ENCODE data around the gene VIM. TPM values are rescaled to one million over a fixed set of nuclear protein-coding genes. Genes with fewer than 3 reads are reported as not detected.

Gene VIM
- total and polyA plus RNA-seq, 4 donors = 2,428 to 5,947 (median 4,537) TPM

GRCh38 chr10:17231788-17232187, 3.7 kb downstream of the VIM start:
- intact Hi-C loops (cut with DNase I) = loop anchor here in 1 of 2 donors (5.0 kb wide), 1 partner anchor 384 kb away; no protein-coding TSS in a partner anchor
- DNase-seq (no peak), ATAC-seq (ENCODE audit: low FRiP score) (no peak)
- Histone ChIP-seq H3K27ac (ENCODE audit: low read depth in 1 of 2, low read length in 2 of 2) (no peak overlapping the region), H3K27me3 (ENCODE audit: control insufficient read depth in 1 of 2, insufficient read depth in 2 of 2, low read length in 1 of 2) (no peaks in the 10 kb centered on the region), H3K4me1 (ENCODE audit: control insufficient read depth in 1 of 2, insufficient read depth in 2 of 2, low read length in 2 of 2) (peaks cover 0 to 2% of the 10 kb centered on the region in 2 donors), H3K4me3 (ENCODE audit: low read length in 2 of 2) (peak overlapping the region; percentile 50 to 96), H3K9me3 (ENCODE audit: control insufficient read depth, low read length) (no peaks in the 10 kb centered on the region), H3K36me3 (ENCODE audit: control insufficient read depth in 1 of 2, insufficient read depth in 2 of 2, low read length in 1 of 2) (peaks cover 7 to 15% of the 10 kb centered on the region in 2 donors)
- WGBS, 2 donors = 2 to 7% methylated on average over 1 of the region's 1 CpG

- no peaks in the 10 kb centered on the region for H3K9me3 ChIP-seq (ENCODE audit: control insufficient read depth, low read length)
- H3K36me3 ChIP-seq (ENCODE audit: control insufficient read depth in 1 of 2, insufficient read depth in 2 of 2, low read length in 1 of 2) = peaks cover 7 to 15% of the 10 kb centered on the region in 2 donors
- peak overlapping the region; percentile 50 to 96 for H3K4me3 ChIP-seq (ENCODE audit: low read length in 2 of 2)
- DNase-seq (no peak), ATAC-seq (ENCODE audit: low FRiP score) (no peak)
- H3K4me1 ChIP-seq (ENCODE audit: control insufficient read depth in 1 of 2, insufficient read depth in 2 of 2, low read length in 2 of 2) = peaks cover 0 to 2% of the 10 kb centered on the region in 2 donors
- intact Hi-C loops (cut with DNase I) = loop anchor here in 1 of 2 donors (5.0 kb wide), 1 partner anchor 385 kb away; no protein-coding TSS in a partner anchor
- 1% methylated on average over 3 of the region's 3 CpGs for WGBS, 2 donors
- no peaks in the 10 kb centered on the region for H3K27me3 ChIP-seq (ENCODE audit: control insufficient read depth in 1 of 2, insufficient read depth in 2 of 2, low read length in 1 of 2)
- H3K27ac ChIP-seq (ENCODE audit: low read depth in 1 of 2, low read length in 2 of 2) = no peak overlapping the region
Observed at GRCh38 chr10:17232276-17232960, 4.4 kb downstream of the VIM start.

GRCh38 chr10:17233286-17233991, 5.4 kb downstream of the VIM start:
- DNase-seq (no peak), ATAC-seq (ENCODE audit: low FRiP score) (no peak)
- H3K4me3 ChIP-seq (ENCODE audit: low read length in 2 of 2) = peak overlapping the region; percentile 51 to 96
- peak overlapping the region in 1 of 2 donors; percentile 70 for H3K27ac ChIP-seq (ENCODE audit: low read depth in 1 of 2, low read length in 2 of 2)
- intact Hi-C loops (cut with DNase I) = loop anchor here in 1 of 2 donors (5.0 kb wide), 1 partner anchor 386 kb away; no protein-coding TSS in a partner anchor
- peaks cover 2 to 5% of the 10 kb centered on the region in 2 donors for H3K4me1 ChIP-seq (ENCODE audit: control insufficient read depth in 1 of 2, insufficient read depth in 2 of 2, low read length in 2 of 2)
- no peaks in the 10 kb centered on the region for H3K27me3 ChIP-seq (ENCODE audit: control insufficient read depth in 1 of 2, insufficient read depth in 2 of 2, low read length in 1 of 2)
- 2 to 5% methylated on average over 14 of the region's 14 CpGs for whole genome bisulfite sequencing, 2 donors
- peaks cover 7 to 15% of the 10 kb centered on the region in 2 donors for H3K36me3 ChIP-seq (ENCODE audit: control insufficient read depth in 1 of 2, insufficient read depth in 2 of 2, low read length in 1 of 2)
- H3K9me3 ChIP-seq (ENCODE audit: control insufficient read depth, low read length) = no peaks in the 10 kb centered on the region

GRCh38 chr10:17234431-17234945, 6.4 kb downstream of the VIM start:
- DNase-seq (no peak), ATAC-seq (ENCODE audit: low FRiP score) (no peak)
- H3K4me1 ChIP-seq (ENCODE audit: control insufficient read depth in 1 of 2, insufficient read depth in 2 of 2, low read length in 2 of 2) = peaks cover 2 to 5% of the 10 kb centered on the region in 2 donors
- peaks cover 7 to 15% of the 10 kb centered on the region in 2 donors for H3K36me3 ChIP-seq (ENCODE audit: control insufficient read depth in 1 of 2, insufficient read depth in 2 of 2, low read length in 1 of 2)
- no peaks in the 10 kb centered on the region for H3K9me3 ChIP-seq (ENCODE audit: control insufficient read depth, low read length)
- H3K27me3 ChIP-seq (ENCODE audit: control insufficient read depth in 1 of 2, insufficient read depth in 2 of 2, low read length in 1 of 2) = no peaks in the 10 kb centered on the region
- WGBS, 2 donors = 13 to 22% methylated on average over 5 of the region's 5 CpGs
- intact Hi-C loops (cut with DNase I) = loop anchor here in 1 of 2 donors (5.0 kb wide), 1 partner anchor 387 kb away; no protein-coding TSS in a partner anchor
- peak overlapping the region; percentile 49 to 89 for H3K27ac ChIP-seq (ENCODE audit: low read depth in 1 of 2, low read length in 2 of 2)
- H3K4me3 ChIP-seq (ENCODE audit: low read length in 2 of 2) = peak overlapping the region; percentile 16 to 96

- Histone ChIP-seq H3K27me3 (ENCODE audit: control insufficient read depth in 1 of 2, insufficient read depth in 2 of 2, low read length in 1 of 2) (no peaks in the 10 kb centered on the region), H3K9me3 (ENCODE audit: control insufficient read depth, low read length) (no peaks in the 10 kb centered on the region), H3K4me3 (ENCODE audit: low read length in 2 of 2) (peak overlapping the region; percentile 16 to 96), H3K36me3 (ENCODE audit: control insufficient read depth in 1 of 2, insufficient read depth in 2 of 2, low read length in 1 of 2) (peaks cover 7 to 15% of the 10 kb centered on the region in 2 donors), H3K27ac (ENCODE audit: low read depth in 1 of 2, low read length in 2 of 2) (peak overlapping the region in 1 of 2 donors; percentile 90), H3K4me1 (ENCODE audit: control insufficient read depth in 1 of 2, insufficient read depth in 2 of 2, low read length in 2 of 2) (peaks cover 2 to 5% of the 10 kb centered on the region in 2 donors)
- intact Hi-C loops (cut with DNase I) = no loop called here
- ATAC-seq (ENCODE audit: low FRiP score) (no peak), DNase-seq (no peak)
- 15% methylated on average over 8 of the region's 8 CpGs for WGBS, 2 donors
Observed at GRCh38 chr10:17235136-17235535, 7.1 kb downstream of the VIM start.

GRCh38 chr10:17236468-17237148, 8.6 kb downstream of the VIM start:
- Histone ChIP-seq H3K4me1 (ENCODE audit: control insufficient read depth in 1 of 2, insufficient read depth in 2 of 2, low read length in 2 of 2) (peaks cover 2 to 5% of the 10 kb centered on the region in 2 donors), H3K27ac (ENCODE audit: low read depth in 1 of 2, low read length in 2 of 2) (no peak overlapping the region), H3K36me3 (ENCODE audit: control insufficient read depth in 1 of 2, insufficient read depth in 2 of 2, low read length in 1 of 2) (peaks cover 7 to 15% of the 10 kb centered on the region in 2 donors), H3K27me3 (ENCODE audit: control insufficient read depth in 1 of 2, insufficient read depth in 2 of 2, low read length in 1 of 2) (no peaks in the 10 kb centered on the region), H3K4me3 (ENCODE audit: low read length in 2 of 2) (peak overlapping the region in 1 of 2 donors; percentile 18), H3K9me3 (ENCODE audit: control insufficient read depth, low read length) (no peaks in the 10 kb centered on the region)
- WGBS, 2 donors = 7 to 10% methylated on average over 1 of the region's 1 CpG
- intact Hi-C loops (cut with DNase I) = no loop called here
- ATAC-seq (ENCODE audit: low FRiP score) = no peak
- no peak for DNase-seq

GRCh38 chr10:17237149-17237527, 9.1 kb downstream of the VIM start:
- no peaks in the 10 kb centered on the region for H3K9me3 ChIP-seq (ENCODE audit: control insufficient read depth, low read length)
- peaks cover 2 to 5% of the 10 kb centered on the region in 2 donors for H3K4me1 ChIP-seq (ENCODE audit: control insufficient read depth in 1 of 2, insufficient read depth in 2 of 2, low read length in 2 of 2)
- intact Hi-C loops (cut with DNase I) = no loop called here
- no peak overlapping the region for H3K27ac ChIP-seq (ENCODE audit: low read depth in 1 of 2, low read length in 2 of 2)
- ATAC-seq (ENCODE audit: low FRiP score) = no peak
- H3K27me3 ChIP-seq (ENCODE audit: control insufficient read depth in 1 of 2, insufficient read depth in 2 of 2, low read length in 1 of 2) = no peaks in the 10 kb centered on the region
- 27 to 30% methylated on average over 5 of the region's 5 CpGs for WGBS, 2 donors
- no peak for DNase-seq
- no peak overlapping the region for H3K4me3 ChIP-seq (ENCODE audit: low read length in 2 of 2)
- peaks cover 7 to 15% of the 10 kb centered on the region in 2 donors for H3K36me3 ChIP-seq (ENCODE audit: control insufficient read depth in 1 of 2, insufficient read depth in 2 of 2, low read length in 1 of 2)

- Histone ChIP-seq H3K27me3 (ENCODE audit: control insufficient read depth in 1 of 2, insufficient read depth in 2 of 2, low read length in 1 of 2) (no peaks in the 10 kb centered on the region), H3K4me3 (ENCODE audit: low read length in 2 of 2) (no peak overlapping the region), H3K9me3 (ENCODE audit: control insufficient read depth, low read length) (no peaks in the 10 kb centered on the region), H3K36me3 (ENCODE audit: control insufficient read depth in 1 of 2, insufficient read depth in 2 of 2, low read length in 1 of 2) (peaks cover 7 to 15% of the 10 kb centered on the region in 2 donors), H3K4me1 (ENCODE audit: control insufficient read depth in 1 of 2, insufficient read depth in 2 of 2, low read length in 2 of 2) (peaks cover 2 to 5% of the 10 kb centered on the region in 2 donors), H3K27ac (ENCODE audit: low read depth in 1 of 2, low read length in 2 of 2) (peak overlapping the region; percentile 61 to 82)
- WGBS, 2 donors = 24 to 25% methylated on average over 4 of the region's 4 CpGs
- no peak for DNase-seq
- no peak for ATAC-seq (ENCODE audit: low FRiP score)
- intact Hi-C loops (cut with DNase I) = no loop called here
Observed at GRCh38 chr10:17237915-17238444, 9.9 kb downstream of the VIM start.

Measured in aorta (tissue), 5 donors.